BLaER1 treated with 17β-estradiol and CSF1 and Interleukin-3, amounts not matched to agents 10 nM and 100 nM (cell line): Measurements from ENCODE around the gene ZFYVE28.

Experiments used
- H3K27ac ChIP-seq, 11 experiments: shearing (Covaris generic); formaldehyde crosslinking; 2 replicates each; pipeline ENCODE4 v1.8.1; 2022
- H3K27me3 ChIP-seq, 11 experiments: shearing (Covaris generic); formaldehyde crosslinking; 2 replicates each; pipeline ENCODE4 v1.8.1; 2022
- H3K36me3 ChIP-seq, 11 experiments: shearing (Covaris generic); formaldehyde crosslinking; 2 replicates each; pipeline ENCODE4 v1.8.1; 2022
- H3K4me1 ChIP-seq, 10 experiments: shearing (Covaris generic); formaldehyde crosslinking; 2 replicates each; pipeline ENCODE4 v1.8.1; 2022
- H3K4me2 ChIP-seq, 11 experiments: shearing (Covaris generic); formaldehyde crosslinking; 2 replicates each; pipeline ENCODE4 v1.8.1; 2022
- H3K4me3 ChIP-seq, 10 experiments: shearing (Covaris generic); formaldehyde crosslinking; 2 replicates each; pipeline ENCODE4 v1.8.1; 2022
- H3K9ac ChIP-seq, 11 experiments: shearing (Covaris generic); formaldehyde crosslinking; 2 replicates each; pipeline ENCODE4 v1.8.1; 2022
- H3K9me3 ChIP-seq, 11 experiments: shearing (Covaris generic); formaldehyde crosslinking; replicated peaks in 1 of 11; 2 replicates each; pipeline ENCODE4 v1.8.1; 2022
- H4K20me1 ChIP-seq, 11 experiments: shearing (Covaris generic); formaldehyde crosslinking; 2 replicates each; pipeline ENCODE4 v1.8.1; 2022
- Cebpa-rat ChIP-seq, 11 experiments: shearing (Covaris generic); IDR thresholded peaks; 2 replicates each; pipeline ENCODE4 v1.8.1; 2022

The ZFYVE28 gene

GRCh38 chr4:2332976-2333319 is 85.5 kb downstream of the ZFYVE28 start:
- Histone ChIP-seq H3K27me3 (peaks cover 0 to 12% (median 0%) of the 10 kb centered on the region in 11 experiments; a peak in 5 of 22 replicates), H3K36me3 (peaks cover 0 to 10% (median 0%) of the 10 kb centered on the region in 11 experiments; a peak in 3 of 22 replicates), H3K4me1 (peaks cover 28 to 40% (median 37%) of the 10 kb centered on the region in 10 experiments), H3K9me3 (peaks cover 2 to 14% (median 4%) of the 10 kb centered on the region in 11 experiments; a peak in 16 of 22 replicates), H3K27ac (no peak overlapping the region), H3K9ac (no peak overlapping the region), H3K4me2 (no peak overlapping the region), H4K20me1 (peaks cover 0 to 21% (median 0%) of the 10 kb centered on the region in 11 experiments; a peak in 6 of 22 replicates), H3K4me3 (no peak overlapping the region)
- no peak for TF ChIP-seq Cebpa-rat (IDR thresholded peaks at IDR 0.05)

- no peak overlapping the region for H3K4me2 ChIP-seq
- H3K27me3 ChIP-seq = peaks cover 0 to 12% (median 0%) of the 10 kb centered on the region in 11 experiments; a peak in 5 of 22 replicates
- peaks cover 0 to 12% (median 0%) of the 10 kb centered on the region in 11 experiments; a peak in 3 of 22 replicates for H3K36me3 ChIP-seq
- no peak for TF ChIP-seq Cebpa-rat (IDR thresholded peaks at IDR 0.05)
- H3K4me1 ChIP-seq = peaks cover 28 to 40% (median 37%) of the 10 kb centered on the region in 10 experiments
- H3K9ac ChIP-seq = no peak overlapping the region
- peaks cover 0 to 21% (median 0%) of the 10 kb centered on the region in 11 experiments; a peak in 6 of 22 replicates for H4K20me1 ChIP-seq
- no peak overlapping the region for H3K27ac ChIP-seq
- H3K4me3 ChIP-seq = no peak overlapping the region
- peaks cover 7 to 20% (median 10%) of the 10 kb centered on the region in 11 experiments; a peak in 18 of 22 replicates for H3K9me3 ChIP-seq
Measured at GRCh38 chr4:2332201-2332975, 86.1 kb downstream of the ZFYVE28 start.

GRCh38 chr4:2331519-2332200 is 86.8 kb downstream of the ZFYVE28 start:
- Histone ChIP-seq H3K36me3 (peaks cover 0 to 12% (median 0%) of the 10 kb centered on the region in 11 experiments; a peak in 3 of 22 replicates), H3K27me3 (peaks cover 0 to 12% (median 0%) of the 10 kb centered on the region in 11 experiments; a peak in 5 of 22 replicates), H3K9me3 (peaks cover 10 to 27% (median 13%) of the 10 kb centered on the region in 11 experiments; a peak in 18 of 22 replicates), H4K20me1 (peaks cover 0 to 21% (median 0%) of the 10 kb centered on the region in 11 experiments; a peak in 6 of 22 replicates), H3K4me3 (no peak overlapping the region), H3K9ac (no peak overlapping the region), H3K27ac (no peak overlapping the region), H3K4me2 (no peak overlapping the region), H3K4me1 (peaks cover 28 to 40% (median 37%) of the 10 kb centered on the region in 10 experiments)
- no peak for TF ChIP-seq Cebpa-rat (IDR thresholded peaks at IDR 0.05)

DNA sequence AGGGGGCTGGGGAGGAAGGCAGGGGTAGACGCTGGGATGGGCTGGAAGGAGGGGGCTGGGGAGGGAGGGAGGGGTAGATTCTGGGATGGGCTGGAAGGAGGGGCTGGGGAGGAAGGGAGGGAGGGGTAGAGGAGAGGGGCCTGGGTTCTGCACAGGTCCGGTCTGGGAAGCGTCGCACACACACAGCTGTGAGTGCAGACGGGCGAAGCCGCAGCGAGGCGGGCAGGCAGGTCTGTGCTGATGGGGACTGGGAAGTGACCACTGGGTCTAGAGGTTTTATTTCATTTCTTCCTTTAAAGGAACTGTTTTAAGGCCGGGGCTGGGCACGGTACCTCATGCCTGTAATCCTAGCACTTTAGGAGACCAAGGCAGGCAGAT is 87.4 kb downstream of the ZFYVE28 start:
- TF ChIP-seq Cebpa-rat (IDR thresholded peaks at IDR 0.05) = no peak
- no peak overlapping the region for H3K27ac ChIP-seq
- H3K4me2 ChIP-seq = no peak overlapping the region

GRCh38 chr4:2330091-2331042 is 88.1 kb downstream of the ZFYVE28 start:
- Histone ChIP-seq H3K36me3 (peaks cover 0 to 12% (median 0%) of the 10 kb centered on the region in 11 experiments; a peak in 3 of 22 replicates), H3K4me3 (no peak overlapping the region), H3K27me3 (peaks cover 0 to 12% (median 0%) of the 10 kb centered on the region in 11 experiments; a peak in 5 of 22 replicates), H3K4me1 (peaks cover 19 to 32% (median 28%) of the 10 kb centered on the region in 10 experiments), H4K20me1 (peaks cover 0 to 21% (median 0%) of the 10 kb centered on the region in 11 experiments; a peak in 5 of 22 replicates), H3K4me2 (peak overlapping the region in 5 of 11 experiments; percentile 37 to 70 (median 47); a peak in 11 of 22 replicates), H3K27ac (no peak overlapping the region), H3K9me3 (peaks cover 10 to 28% (median 14%) of the 10 kb centered on the region in 11 experiments; a peak in 18 of 22 replicates), H3K9ac (no peak overlapping the region)
- TF ChIP-seq Cebpa-rat (IDR thresholded peaks at IDR 0.05) = no peak

More for the DNA sequence above, 87.4 kb downstream of the ZFYVE28 start:
- Histone ChIP-seq H3K9me3 (peaks cover 10 to 28% (median 14%) of the 10 kb centered on the region in 11 experiments; a peak in 18 of 22 replicates), H3K9ac (no peak overlapping the region), H4K20me1 (peaks cover 0 to 21% (median 0%) of the 10 kb centered on the region in 11 experiments; a peak in 6 of 22 replicates), H3K4me1 (peaks cover 25 to 39% (median 35%) of the 10 kb centered on the region in 10 experiments), H3K27me3 (peaks cover 0 to 12% (median 0%) of the 10 kb centered on the region in 11 experiments; a peak in 5 of 22 replicates), H3K36me3 (peaks cover 0 to 12% (median 0%) of the 10 kb centered on the region in 11 experiments; a peak in 3 of 22 replicates), H3K4me3 (no peak overlapping the region)

DNA sequence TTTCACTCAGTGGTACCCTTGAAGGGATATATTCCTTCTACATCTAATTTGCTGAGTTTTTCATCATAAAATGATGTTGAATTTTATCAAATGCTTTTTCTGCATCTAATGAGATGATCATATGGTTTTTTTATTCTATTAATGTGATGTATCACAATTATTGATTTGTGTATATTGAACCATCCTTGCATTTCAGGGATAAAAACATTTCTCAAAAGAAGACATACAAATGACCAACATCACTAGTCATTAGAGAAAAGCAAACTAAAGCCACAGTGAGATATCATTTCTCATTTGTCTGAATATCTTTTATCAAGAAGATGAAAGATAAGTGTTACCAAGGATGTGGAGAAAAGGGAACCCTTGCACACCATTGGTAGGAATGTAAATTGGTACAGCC is 90.9 kb downstream of the ZFYVE28 start:
- H3K4me3 ChIP-seq = no peak overlapping the region
- H3K9ac ChIP-seq = no peak overlapping the region
- no peaks in the 10 kb centered on the region for H3K27me3 ChIP-seq
- H3K27ac ChIP-seq = no peak overlapping the region
- H3K4me1 ChIP-seq = peaks cover 0 to 14% (median 8%) of the 10 kb centered on the region in 10 experiments; a peak in 14 of 20 replicates
- H3K36me3 ChIP-seq = peaks cover 0 to 12% (median 0%) of the 10 kb centered on the region in 11 experiments; a peak in 3 of 22 replicates
- peaks cover 0 to 11% (median 0%) of the 10 kb centered on the region in 11 experiments; a peak in 2 of 22 replicates for H4K20me1 ChIP-seq
- H3K4me2 ChIP-seq = no peak overlapping the region
- no peak for TF ChIP-seq Cebpa-rat (IDR thresholded peaks at IDR 0.05)
- peaks cover 10 to 38% (median 14%) of the 10 kb centered on the region in 11 experiments; a peak in 18 of 22 replicates for H3K9me3 ChIP-seq

DNA sequence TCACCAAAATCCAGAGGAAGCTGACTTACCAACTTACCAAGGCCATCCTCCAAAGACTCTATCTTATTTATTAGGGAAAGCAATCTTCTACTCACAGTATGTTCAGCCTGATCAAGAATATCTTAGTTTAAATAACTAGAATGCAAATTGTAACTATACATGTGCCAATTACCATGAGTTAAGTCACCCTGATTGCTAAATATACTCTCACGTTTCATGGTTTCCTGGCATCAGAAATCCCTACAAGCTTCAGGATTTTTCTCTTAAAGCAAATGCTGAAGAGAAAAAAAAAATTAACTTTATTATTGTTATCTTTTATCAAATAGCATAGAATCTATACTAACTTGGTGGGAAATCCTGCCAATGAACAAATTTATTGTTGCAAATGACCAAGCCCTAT is 93.6 kb downstream of the ZFYVE28 start:
- Histone ChIP-seq H3K9ac (no peak overlapping the region), H3K27me3 (peaks cover 0 to 4% (median 0%) of the 10 kb centered on the region in 11 experiments; a peak in 1 of 22 replicates), H3K9me3 (peaks cover 10 to 38% (median 14%) of the 10 kb centered on the region in 11 experiments; a peak in 18 of 22 replicates), H3K27ac (no peak overlapping the region), H3K4me3 (no peak overlapping the region), H4K20me1 (no peaks in the 10 kb centered on the region), H3K4me1 (peaks cover 0 to 33% (median 20%) of the 10 kb centered on the region in 10 experiments; a peak in 18 of 20 replicates), H3K36me3 (peaks cover 0 to 12% (median 0%) of the 10 kb centered on the region in 11 experiments; a peak in 3 of 22 replicates), H3K4me2 (no peak overlapping the region)
- TF ChIP-seq Cebpa-rat (IDR thresholded peaks at IDR 0.05) = no peak
